ENCODE measurements around the gene FFAR2. TPM values are rescaled to one million over a fixed set of nuclear protein-coding genes. Genes with fewer than 3 reads are reported as not detected.
"Not testable (repeated sequence)": the region's sequence is repeated elsewhere in the genome, so short reads cannot be mapped to it uniquely, and the experiment has no call there.

Gene FFAR2
- total RNA-seq, 3 donors from 2014 or later: 0.15 TPM; not detected in 2

DNA sequence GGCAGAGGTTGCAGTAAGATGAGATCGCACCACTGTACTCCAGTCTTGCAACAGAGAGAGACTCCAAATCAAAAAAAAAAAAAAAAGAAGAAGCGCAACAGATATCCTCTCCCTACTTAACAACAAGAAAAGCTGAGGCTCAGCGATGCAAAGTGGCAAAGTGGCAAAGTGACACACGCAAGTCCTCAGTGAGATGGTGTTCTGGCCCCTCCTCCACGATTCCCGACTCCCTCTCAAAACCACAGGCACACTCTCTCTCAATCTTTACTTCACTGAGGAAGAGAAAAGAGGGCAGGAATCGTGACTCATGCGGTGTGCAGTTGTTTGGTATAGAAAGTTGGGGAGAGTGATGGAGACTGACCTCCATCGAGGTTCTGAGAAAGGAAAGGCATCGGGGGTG, 12.6 kb downstream of the FFAR2 start:
- Histone ChIP-seq H3K36me3 (no peaks in the 10 kb centered on the region), H3K4me3 (no peak overlapping the region), H3K4me1 (no peaks in the 10 kb centered on the region), H3K27me3 (no peaks in the 10 kb centered on the region), H3K9me3 (no peaks in the 10 kb centered on the region), H3K27ac (no peak overlapping the region)
- no peak for DNase-seq (ENCODE audit: low spot score in 2 of 2)
- TF ChIP-seq CTCF (IDR thresholded peaks at IDR 0.05): no peak
- intact Hi-C loops (cut with DNase I; ENCODE audit: low total_unique reads): no loop called here

DNA sequence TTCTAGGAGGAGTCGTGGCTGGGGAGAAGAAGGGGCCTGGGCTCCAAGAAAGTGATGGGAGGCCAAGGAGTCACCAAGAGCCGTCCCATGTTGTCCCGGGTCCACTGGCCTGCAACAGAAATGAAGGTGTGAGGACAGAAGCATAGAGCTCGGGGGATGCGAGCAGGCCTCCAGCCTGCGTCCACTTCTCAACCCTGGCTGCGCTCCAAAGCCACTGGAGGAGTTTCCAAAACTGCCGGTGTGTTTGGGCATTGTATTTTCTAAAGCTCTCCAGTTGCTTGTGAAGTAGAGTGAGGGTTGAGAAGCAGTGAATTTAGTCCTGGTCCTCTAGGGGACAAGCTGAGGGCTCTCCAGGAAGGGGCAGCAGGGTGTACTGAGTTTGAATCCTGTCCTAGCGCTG, 13.0 kb downstream of the FFAR2 start:
- intact Hi-C loops (cut with DNase I; ENCODE audit: low total_unique reads): no loop called here
- no peak for TF ChIP-seq CTCF (IDR thresholded peaks at IDR 0.05)
- no peak for TF ChIP-seq POLR2A (IDR thresholded peaks at IDR 0.05)
- TF ChIP-seq POLR2AphosphoS5 (IDR thresholded peaks at IDR 0.05): no peak
- H3K27ac ChIP-seq: no peak overlapping the region
- H3K27me3 ChIP-seq: no peaks in the 10 kb centered on the region
- DNase-seq (ENCODE audit: low spot score in 2 of 2): no peak
- H3K4me1 ChIP-seq: no peaks in the 10 kb centered on the region
- H3K4me3 ChIP-seq: no peak overlapping the region
- H3K9me3 ChIP-seq: no peaks in the 10 kb centered on the region
- H3K36me3 ChIP-seq: no peaks in the 10 kb centered on the region

DNA sequence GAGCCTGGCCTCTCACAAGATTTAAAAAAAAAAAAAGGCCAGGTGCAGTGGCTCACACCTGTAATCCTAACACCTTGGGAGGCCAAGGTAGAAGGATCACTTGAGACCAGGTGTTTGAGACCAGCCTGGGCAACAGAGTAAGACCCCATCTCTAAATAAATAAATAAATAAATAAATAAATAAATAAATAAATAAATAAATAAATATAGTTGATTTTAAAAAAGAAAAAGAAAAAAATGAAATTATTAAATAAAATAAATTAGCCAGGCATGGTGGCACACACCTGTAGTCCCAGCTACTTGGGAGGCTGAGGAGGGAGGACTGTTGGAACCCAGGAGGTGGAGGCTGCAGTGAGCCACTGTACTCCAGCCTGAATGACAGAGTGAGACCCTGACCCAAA, 13.7 kb downstream of the FFAR2 start:
- intact Hi-C loops (cut with DNase I; ENCODE audit: low total_unique reads); H3K36me3 ChIP-seq; H3K27me3 ChIP-seq; H3K4me3 ChIP-seq; H3K9me3 ChIP-seq; H3K27ac ChIP-seq; DNase-seq (ENCODE audit: low spot score in 2 of 2); H3K4me1 ChIP-seq: not testable (repeated sequence)

- DNase-seq (ENCODE audit: low spot score in 2 of 2): no peak
- intact Hi-C loops (cut with DNase I; ENCODE audit: low total_unique reads): no loop called here
- H3K27ac ChIP-seq: no peak overlapping the region
- H3K4me3 ChIP-seq: no peak overlapping the region
- H3K9me3 ChIP-seq: no peaks in the 10 kb centered on the region
- H3K4me1 ChIP-seq: no peaks in the 10 kb centered on the region
- H3K36me3 ChIP-seq: no peaks in the 10 kb centered on the region
- H3K27me3 ChIP-seq: no peaks in the 10 kb centered on the region
- TF ChIP-seq POLR2A (IDR thresholded peaks at IDR 0.05) (no peak), CTCF (IDR thresholded peaks at IDR 0.05) (no peak), POLR2AphosphoS5 (IDR thresholded peaks at IDR 0.05) (peak in 1 of 3 donors; percentile 6)
Observed at GRCh38 chr19:35462476-35462953, 14.5 kb downstream of the FFAR2 start.

DNA sequence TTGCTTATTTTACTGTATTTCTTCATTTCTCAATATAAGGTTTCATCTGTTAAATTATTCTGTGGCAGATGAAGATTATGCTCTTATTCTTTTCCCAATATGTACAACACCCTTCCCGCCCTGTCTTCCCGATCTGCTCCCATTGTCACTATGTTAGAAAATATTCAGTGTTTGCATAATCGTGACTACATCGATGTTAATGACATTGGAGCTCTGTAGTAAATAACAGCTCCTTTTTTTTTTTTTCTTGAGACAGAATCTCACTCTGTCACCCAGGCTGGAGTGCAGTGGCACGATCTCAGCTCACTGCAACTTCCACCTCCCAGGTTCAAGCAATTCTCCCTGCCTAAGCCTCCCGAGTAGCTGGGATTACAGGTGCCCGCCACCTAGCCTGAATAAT, 14.9 kb downstream of the FFAR2 start:
- H3K4me1 ChIP-seq; H3K4me3 ChIP-seq; H3K9me3 ChIP-seq; DNase-seq (ENCODE audit: low spot score in 2 of 2); H3K36me3 ChIP-seq; H3K27me3 ChIP-seq; intact Hi-C loops (cut with DNase I; ENCODE audit: low total_unique reads); H3K27ac ChIP-seq: not testable (repeated sequence)

DNA sequence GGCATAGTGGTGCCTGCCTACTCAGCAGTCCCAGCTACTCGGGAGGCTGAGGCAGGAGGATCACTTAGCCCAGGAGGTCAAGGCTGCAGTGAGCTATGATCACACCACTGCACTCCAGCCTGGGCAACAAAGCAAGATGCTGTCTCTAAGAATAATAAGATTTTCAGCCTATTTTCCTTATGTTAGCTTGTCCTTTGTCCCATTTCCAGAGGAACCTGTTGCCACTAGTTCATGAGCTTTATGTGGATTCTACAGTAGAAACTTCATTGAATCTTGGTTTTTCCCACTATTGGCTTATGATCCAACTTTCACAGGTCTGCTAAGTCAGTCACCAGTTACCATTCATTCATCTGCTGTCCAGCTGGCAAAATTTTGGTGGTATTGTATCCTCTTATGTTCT, 18.2 kb downstream of the FFAR2 start:
- no peaks in the 10 kb centered on the region for H3K4me1 ChIP-seq
- no peaks in the 10 kb centered on the region for H3K27me3 ChIP-seq
- H3K36me3 ChIP-seq: no peaks in the 10 kb centered on the region
- no peaks in the 10 kb centered on the region for H3K9me3 ChIP-seq
- no peak overlapping the region for H3K4me3 ChIP-seq
- H3K27ac ChIP-seq: no peak overlapping the region
- DNase-seq (ENCODE audit: low spot score in 2 of 2): no peak
- intact Hi-C loops (cut with DNase I; ENCODE audit: low total_unique reads): no loop called here
- no peak for TF ChIP-seq POLR2A (IDR thresholded peaks at IDR 0.05)
- TF ChIP-seq CTCF (IDR thresholded peaks at IDR 0.05): no peak
- no peak for TF ChIP-seq POLR2AphosphoS5 (IDR thresholded peaks at IDR 0.05)

Measured in breast epithelium (tissue), 4 donors.